Mesenchymal stem cell (in vitro differentiated cells and primary cell): Measurements from ENCODE around the gene MYL7.

Experiments
- DNase-seq: peaks from one replicate; pipeline ENCODE4 v3.0.0-alpha.2; 2013
- H2AFZ ChIP-seq: one replicate; pipeline ENCODE4 v1.6.1; 2013; ENCODE audit warnings: low read depth, mild to moderate bottlenecking, control low read depth, inconsistent platforms, low read length, moderate library complexity
- H2AK5ac ChIP-seq: 2 replicates; pipeline ENCODE4 v1.6.1; 2013; ENCODE audit warnings: low read length, moderate library complexity, mild to moderate bottlenecking, inconsistent platforms; ENCODE audit not compliant: severe bottlenecking
- H2BK120ac ChIP-seq: one replicate; pipeline ENCODE4 v1.6.1; 2013; ENCODE audit warnings: low read depth, mild to moderate bottlenecking, inconsistent platforms, low read length, moderate library complexity
- H2BK12ac ChIP-seq, 2 experiments: one replicate each; pipeline ENCODE4 v1.6.1; 2013; ENCODE audit warnings: inconsistent platforms in 2 of 2, low read length in 2 of 2, mild to moderate bottlenecking in 2 of 2, moderate library complexity in 2 of 2, control low read depth in 1 of 2
- H2BK15ac ChIP-seq: one replicate; pipeline ENCODE4 v1.6.1; 2013; ENCODE audit warnings: mild to moderate bottlenecking, low read depth, inconsistent platforms; ENCODE audit not compliant: poor library complexity, severe bottlenecking
- H2BK5ac ChIP-seq: 2 replicates; pipeline ENCODE4 v1.6.1; 2013; ENCODE audit warnings: low read depth, mild to moderate bottlenecking, low read length, control low read depth, inconsistent platforms; ENCODE audit not compliant: poor library complexity, severe bottlenecking
- H3K14ac ChIP-seq, 2 experiments: one replicate each; pipeline ENCODE4 v1.6.1; 2013; ENCODE audit warnings: inconsistent platforms in 2 of 2, low read length in 2 of 2, control low read depth in 1 of 2, mild to moderate bottlenecking in 1 of 2, moderate library complexity in 1 of 2
- H3K18ac ChIP-seq, 2 experiments: one replicate each; pipeline ENCODE4 v1.6.1; 2013; ENCODE audit warnings: inconsistent platforms in 2 of 2, low read length in 2 of 2, control low read depth in 1 of 2, low read depth in 1 of 2, mild to moderate bottlenecking in 1 of 2
- H3K23ac ChIP-seq, 2 experiments: one replicate each; pipeline ENCODE4 v1.6.1; 2013; ENCODE audit warnings: inconsistent platforms in 2 of 2, low read length in 2 of 2, mild to moderate bottlenecking in 2 of 2, moderate library complexity in 2 of 2, control low read depth in 1 of 2
- H3K27ac ChIP-seq: 2 replicates; pipeline ENCODE4 v1.5.1; 2013; ENCODE audit warnings: mild to moderate bottlenecking, moderate library complexity, low read length, control low read depth, inconsistent platforms; ENCODE audit not compliant: poor library complexity, severe bottlenecking
- H3K27me3 ChIP-seq, 2 experiments: 2 replicates each; pipeline versions ENCODE4 v1.6.1 to v1.7.0; 2013; ENCODE audit warnings: low read length in 2 of 2, mild to moderate bottlenecking in 2 of 2, moderate library complexity in 2 of 2, control low read depth in 1 of 2, inconsistent platforms in 1 of 2; ENCODE audit not compliant: control insufficient read depth in 1 of 2, insufficient read depth in 1 of 2
- H3K36me3 ChIP-seq, 2 experiments: 2 replicates each; pipeline versions ENCODE4 v1.6.1 to v1.7.0; 2013; ENCODE audit warnings: low read length in 2 of 2, control low read depth in 1 of 2, inconsistent platforms in 1 of 2, low read depth in 1 of 2, mild to moderate bottlenecking in 1 of 2; ENCODE audit not compliant: insufficient read depth in 2 of 2, control insufficient read depth in 1 of 2
- H3K4ac ChIP-seq, 2 experiments: one replicate each; pipeline ENCODE4 v1.6.1; 2013; ENCODE audit warnings: inconsistent platforms in 2 of 2, low read length in 2 of 2, mild to moderate bottlenecking in 2 of 2, moderate library complexity in 2 of 2, control low read depth in 1 of 2, low read depth in 1 of 2
- H3K4me1 ChIP-seq: 2 replicates; pipeline ENCODE4 v1.6.1; 2013; ENCODE audit warnings: low read depth, low read length, control low read depth; ENCODE audit not compliant: control insufficient read depth, insufficient read depth
- H3K4me2 ChIP-seq: 2 replicates; pipeline ENCODE4 v1.6.1; 2013; ENCODE audit warnings: low read length, mild to moderate bottlenecking, inconsistent platforms; ENCODE audit not compliant: poor library complexity, severe bottlenecking
- H3K4me3 ChIP-seq, 2 experiments: 2 replicates each; pipeline versions ENCODE4 v1.5.1 to v1.7.0; 2013; ENCODE audit warnings: low read length in 2 of 2, mild to moderate bottlenecking in 2 of 2, control low read depth in 1 of 2, low read depth in 1 of 2; ENCODE audit not compliant: insufficient read depth in 1 of 2
- H3K79me1 ChIP-seq: replicated peaks from 2 replicates; pipeline ENCODE4 v1.6.1; 2013; ENCODE audit warnings: mild to moderate bottlenecking, control low read depth, low read length, inconsistent platforms; ENCODE audit not compliant: poor library complexity, severe bottlenecking
- H3K9ac ChIP-seq: 2 replicates; pipeline ENCODE4 v1.7.0; 2013; ENCODE audit warnings: mild to moderate bottlenecking, low read length, moderate library complexity
- H3K9me3 ChIP-seq: 2 replicates; pipeline ENCODE4 v1.7.0; 2013; ENCODE audit warnings: mild to moderate bottlenecking, low read length; ENCODE audit not compliant: control insufficient read depth
- H4K8ac ChIP-seq: one replicate; pipeline ENCODE4 v1.6.1; 2013; ENCODE audit warnings: inconsistent platforms, mild to moderate bottlenecking, low read length, moderate library complexity
- H4K91ac ChIP-seq: one replicate; pipeline ENCODE4 v1.6.1; 2013; ENCODE audit warnings: mild to moderate bottlenecking, low read length, inconsistent platforms
- WGBS: methylation state at CpG from one replicate; pipeline ENCODE4 v1.1.7; 2013; ENCODE audit warnings: mixed read lengths; 5-methylcytosine and 5-hydroxymethylcytosine counted together

The MYL7 gene

DNA sequence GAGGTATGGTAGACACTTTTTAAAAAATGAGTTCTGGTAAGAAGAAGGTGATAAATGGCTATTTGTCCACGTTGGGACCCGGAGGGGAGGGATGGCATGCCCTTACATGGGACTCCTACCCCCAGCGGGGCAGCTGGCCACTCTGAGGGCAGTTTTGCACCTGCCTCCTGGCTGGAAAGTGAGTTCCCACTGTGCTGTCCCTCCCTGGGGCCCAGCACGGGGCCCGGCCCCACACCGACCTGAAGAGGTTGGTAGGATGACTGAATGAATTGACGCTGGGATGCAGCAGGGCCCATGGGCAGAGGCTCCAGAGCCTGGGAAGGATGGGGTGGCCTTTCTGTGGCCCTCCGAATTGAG is 37.6 kb downstream of the MYL7 start:
- Histone ChIP-seq H3K4me1 (peaks cover 61% of the 10 kb centered on the region), H3K23ac (no peak overlapping the region), H3K4me2 (no peak overlapping the region), H3K36me3 (peaks cover 22 to 26% of the 10 kb centered on the region in 2 experiments), H3K9me3 (no peaks in the 10 kb centered on the region), H3K9ac (peak overlapping the region; percentile 32), H3K14ac (no peak overlapping the region), H3K27me3 (no peaks in the 10 kb centered on the region), H3K4ac (peak overlapping the region in 1 of 2 experiments; percentile 6), H2AFZ (no peak overlapping the region), H2AK5ac (peak overlapping the region; percentile 50), H3K18ac (peak overlapping the region; percentile 46 to 56), H4K8ac (peak overlapping the region; percentile 82), H2BK120ac (peak overlapping the region; percentile 85), H2BK15ac (peak overlapping the region; percentile 31), H3K27ac (peak overlapping the region; percentile 57), H2BK12ac (peak overlapping the region; percentile 27 to 50), H3K4me3 (no peak overlapping the region), H4K91ac (peak overlapping the region; percentile 74), H2BK5ac (no peak overlapping the region), H3K79me1 (no peaks in the 10 kb centered on the region)
- no peak for DNase-seq
- 58% methylated on average over 7 of the region's 8 CpGs for WGBS

DNA sequence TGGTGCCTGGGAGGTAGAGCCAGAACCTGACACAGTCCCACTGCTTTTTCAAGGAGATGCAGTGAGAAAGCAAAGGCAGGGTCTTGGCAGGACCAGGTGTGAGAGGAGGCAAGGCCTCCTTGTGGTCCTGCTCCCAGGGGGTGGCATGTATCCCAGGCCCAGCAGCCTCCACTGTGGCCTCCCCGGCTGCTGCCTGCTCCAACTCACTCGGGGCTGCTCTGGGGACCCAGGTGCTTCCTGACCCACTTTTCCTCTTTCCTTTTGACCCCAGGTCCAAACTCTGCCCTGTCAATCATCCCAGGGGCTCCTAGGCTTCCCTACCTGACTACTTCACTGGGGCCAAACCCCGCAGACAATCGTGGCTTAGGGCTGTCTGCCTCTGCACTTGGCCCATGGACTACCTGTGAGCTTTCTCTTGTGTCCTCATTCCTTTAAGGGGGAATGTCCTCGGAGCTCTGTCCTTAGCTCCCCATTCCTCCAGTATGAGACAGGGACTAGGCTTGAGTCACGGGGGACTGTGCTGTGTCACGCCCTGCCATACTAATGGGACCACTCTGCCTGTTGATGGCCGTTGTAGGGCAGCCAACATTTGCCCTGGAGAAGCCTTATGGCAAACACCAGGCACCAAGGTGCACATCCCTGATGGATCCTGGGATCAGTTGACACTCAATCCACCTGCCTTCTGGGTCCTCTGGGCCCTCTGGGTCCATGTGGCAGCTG is 38.1 kb downstream of the MYL7 start:
- H3K23ac ChIP-seq: no peak overlapping the region
- H4K8ac ChIP-seq: no peak overlapping the region
- H2AK5ac ChIP-seq: peak overlapping the region; percentile 50
- no peaks in the 10 kb centered on the region for H3K9me3 ChIP-seq
- no peak overlapping the region for H2BK15ac ChIP-seq
- no peaks in the 10 kb centered on the region for H3K79me1 ChIP-seq
- no peaks in the 10 kb centered on the region for H3K27me3 ChIP-seq
- H2BK5ac ChIP-seq: no peak overlapping the region
- no peak for DNase-seq
- 93% methylated on average over 8 of the region's 8 CpGs for WGBS
- H2BK12ac ChIP-seq: peak overlapping the region in 1 of 2 experiments; percentile 81
- H3K36me3 ChIP-seq: peaks cover 18 to 21% of the 10 kb centered on the region in 2 experiments
- peak overlapping the region; percentile 53 for H3K9ac ChIP-seq
- H3K4ac ChIP-seq: peak overlapping the region in 1 of 2 experiments; percentile 26
- H3K27ac ChIP-seq: peak overlapping the region; percentile 97
- H2BK120ac ChIP-seq: no peak overlapping the region
- H3K4me1 ChIP-seq: peaks cover 56% of the 10 kb centered on the region
- no peak overlapping the region for H3K4me2 ChIP-seq
- no peak overlapping the region for H4K91ac ChIP-seq
- no peak overlapping the region for H3K14ac ChIP-seq
- H2AFZ ChIP-seq: no peak overlapping the region
- H3K18ac ChIP-seq: peak overlapping the region in 1 of 2 experiments; percentile 21
- H3K4me3 ChIP-seq: no peak overlapping the region

DNA sequence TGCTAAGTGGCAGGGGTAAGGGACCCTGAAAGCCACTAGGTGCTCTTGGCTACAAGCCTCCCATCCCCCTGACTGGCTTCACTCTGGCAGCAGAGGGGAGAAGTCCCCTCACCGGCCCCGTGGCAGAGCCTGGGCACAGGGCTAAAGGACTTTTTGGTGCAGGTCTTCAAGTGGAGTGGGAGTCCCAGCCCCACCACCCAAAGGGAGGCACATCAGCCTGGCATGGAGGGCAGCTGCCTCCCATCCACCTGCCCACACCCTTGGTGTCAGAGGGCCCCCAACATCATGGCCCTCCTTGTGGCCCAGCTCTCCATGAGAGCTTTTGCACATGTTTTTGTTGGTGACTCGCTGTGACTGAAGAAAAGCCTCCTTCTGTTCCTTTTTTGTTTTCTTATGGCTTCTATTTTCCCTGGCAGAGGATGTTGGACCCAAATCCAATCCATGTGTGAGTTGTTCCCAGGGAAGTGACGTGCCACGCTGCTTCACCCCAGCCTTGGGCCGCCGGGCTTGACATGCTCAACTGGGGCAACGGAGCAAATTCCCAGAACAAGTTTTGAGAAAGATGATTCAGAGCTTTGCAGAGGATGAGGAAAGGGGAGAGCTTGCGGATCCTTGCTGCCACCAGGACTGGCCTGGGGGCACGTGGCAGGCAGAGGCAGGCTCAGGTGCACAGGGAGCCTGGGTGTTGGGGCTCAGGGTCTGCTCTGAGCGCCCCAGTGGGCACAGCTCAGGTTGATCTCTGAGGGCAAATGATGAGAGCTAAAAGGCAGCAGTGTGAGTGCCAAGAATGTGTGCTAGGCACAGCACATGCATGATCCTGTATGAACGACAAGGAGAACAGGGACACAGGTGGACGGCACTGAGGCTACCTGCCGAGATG is 38.9 kb downstream of the MYL7 start:
- Histone ChIP-seq H3K36me3 (peaks cover 13% of the 10 kb centered on the region in 2 experiments), H3K18ac (peak overlapping the region in 1 of 2 experiments; percentile 21), H3K14ac (no peak overlapping the region), H2BK5ac (no peak overlapping the region), H2BK15ac (no peak overlapping the region), H3K4ac (peak overlapping the region in 1 of 2 experiments; percentile 26), H3K9ac (peak overlapping the region; percentile 67), H3K27ac (peak overlapping the region; percentile 97), H2AFZ (no peak overlapping the region), H3K4me2 (no peak overlapping the region), H3K9me3 (no peaks in the 10 kb centered on the region), H3K4me3 (no peak overlapping the region), H2AK5ac (peak overlapping the region; percentile 86), H2BK12ac (peak overlapping the region; percentile 81 to 82), H4K8ac (no peak overlapping the region), H3K27me3 (no peaks in the 10 kb centered on the region), H3K23ac (no peak overlapping the region), H3K79me1 (no peaks in the 10 kb centered on the region), H3K4me1 (peaks cover 52% of the 10 kb centered on the region), H4K91ac (no peak overlapping the region), H2BK120ac (no peak overlapping the region)
- no peak for DNase-seq
- WGBS: 93% methylated on average over 12 of the region's 14 CpGs
